Glomerular visceral epithelial cell (primary cell): ENCODE data around the gene KCNH6.

ENCODE experiments used
- DNase-seq: peaks from one replicate; pipeline ENCODE4 v3.0.0-alpha.2; 2016; ENCODE audit errors: extremely low spot score

Gene KCNH6

GRCh38 chr17:63486317-63487013 lies 36.7 kb upstream of the KCNH6 start:
- DNase-seq: no peak

GRCh38 chr17:63487014-63487339 lies 36.2 kb upstream of the KCNH6 start:
- DNase-seq: no peak

GRCh38 chr17:63488851-63489250 lies 34.3 kb upstream of the KCNH6 start:
- no peak for DNase-seq

GRCh38 chr17:63489291-63489690 lies 33.9 kb upstream of the KCNH6 start:
- no peak for DNase-seq

- no peak for DNase-seq
Observed at GRCh38 chr17:63490329-63490728, 32.8 kb upstream of the KCNH6 start.

- DNase-seq: no peak
Observed at GRCh38 chr17:63490858-63491400, 32.2 kb upstream of the KCNH6 start.

- DNase-seq: no peak
Observed at GRCh38 chr17:63491413-63491812, 31.7 kb upstream of the KCNH6 start.

GRCh38 chr17:63491977-63492618 lies 31.1 kb upstream of the KCNH6 start:
- DNase-seq: no peak

- DNase-seq: no peak
Observed at GRCh38 chr17:63492940-63493339, 30.2 kb upstream of the KCNH6 start.

- no peak for DNase-seq
Observed at GRCh38 chr17:63493411-63493810, 29.7 kb upstream of the KCNH6 start.

GRCh38 chr17:63494300-63494928 lies 28.7 kb upstream of the KCNH6 start:
- DNase-seq: no peak

GRCh38 chr17:63495491-63495890 lies 27.7 kb upstream of the KCNH6 start:
- DNase-seq: no peak

- DNase-seq: no peak
Observed at GRCh38 chr17:63496177-63496576, 27.0 kb upstream of the KCNH6 start.

- DNase-seq: no peak
Observed at GRCh38 chr17:63496663-63497400, 26.3 kb upstream of the KCNH6 start.

GRCh38 chr17:63497708-63498483 lies 25.3 kb upstream of the KCNH6 start:
- DNase-seq: no peak

GRCh38 chr17:63498626-63499195 lies 24.4 kb upstream of the KCNH6 start:
- no peak for DNase-seq

GRCh38 chr17:63500543-63501390 lies 22.4 kb upstream of the KCNH6 start:
- no peak for DNase-seq

GRCh38 chr17:63503341-63503705 lies 19.8 kb upstream of the KCNH6 start:
- DNase-seq: no peak

- no peak for DNase-seq
Observed at GRCh38 chr17:63504261-63504660, 18.9 kb upstream of the KCNH6 start.

GRCh38 chr17:63505341-63505740 lies 17.8 kb upstream of the KCNH6 start:
- no peak for DNase-seq
